Caco-2 (cell line): Measurements from ENCODE around the gene RNF130. TPM values are rescaled to one million over a fixed set of nuclear protein-coding genes. Genes with fewer than 3 reads are reported as not detected.

Experiments used
- BruUV-seq: library from RNA; stranded (reverse); fragments of 400-500 nt; replicated peaks from 2 replicates; lab custom pipeline; 2021; lab: Mats Ljungman, UMichigan
- CTCF ChIA-PET: fragments of 300-600 bp; sonication (Branson Sonifier 250); formaldehyde crosslinking; loops from one replicate; lab custom pipeline; 2022; ENCODE audit warnings: antibody characterized with exemption; lab: Charles Lee
- POLR2A ChIA-PET: fragments of 300-600 bp; sonication (Branson Sonifier 250); formaldehyde crosslinking; loops from one replicate; lab custom pipeline; 2022; ENCODE audit warnings: antibody characterized with exemption; lab: Charles Lee
- DNase-seq, 2 experiments: peaks; one replicate each; pipeline versions ENCODE4 v3.0.0 to v3.0.0-alpha.2; 2020 to 2022
- H3K27me3 ChIP-seq: replicated peaks from 2 replicates; pipeline ENCODE4 v1.6.0; 2011; ENCODE audit warnings: low read length; ENCODE audit not compliant: control insufficient read depth, insufficient read depth
- H3K36me3 ChIP-seq: 2 replicates; pipeline ENCODE4 v1.5.1; 2011; ENCODE audit warnings: low read length; ENCODE audit not compliant: control insufficient read depth, insufficient read depth
- H3K4me1 ChIP-seq: fragments of 250-450 bp; sonication (Bioruptor Pico); 2 replicates; pipeline ENCODE4 v1.5.1; 2020; ENCODE audit warnings: mild to moderate bottlenecking
- H3K4me3 ChIP-seq: 2 replicates; pipeline ENCODE4 v1.5.1; 2011; ENCODE audit warnings: low read depth, mild to moderate bottlenecking, control low read depth, low read length
- H3K9me3 ChIP-seq: fragments of 250-450 bp; sonication (Bioruptor Pico); 2 replicates; pipeline ENCODE4 v1.5.1; 2020; ENCODE audit warnings: mild to moderate bottlenecking, moderate library complexity
- H3K27ac Mint-ChIP-seq: one replicate; pipeline ENCODE4 v1.8.0; 2022; ENCODE audit warnings: mixed read lengths; ENCODE audit not compliant: unreplicated experiment
- H3K27me3 Mint-ChIP-seq: one replicate; pipeline ENCODE4 v1.8.0; 2022; ENCODE audit warnings: mixed read lengths; ENCODE audit not compliant: insufficient read depth, unreplicated experiment
- H3K36me3 Mint-ChIP-seq: one replicate; pipeline ENCODE4 v1.8.0; 2022; ENCODE audit warnings: mild to moderate bottlenecking, mixed read lengths; ENCODE audit not compliant: insufficient read depth, unreplicated experiment
- H3K4me1 Mint-ChIP-seq: one replicate; pipeline ENCODE4 v1.8.0; 2022; ENCODE audit warnings: low read depth, mixed read lengths; ENCODE audit not compliant: unreplicated experiment
- H3K4me3 Mint-ChIP-seq: one replicate; pipeline ENCODE4 v1.8.0; 2022; ENCODE audit warnings: mild to moderate bottlenecking, moderate library complexity, mixed read lengths; ENCODE audit not compliant: unreplicated experiment
- H3K9me3 Mint-ChIP-seq: one replicate; pipeline ENCODE4 v1.8.0; 2022; ENCODE audit warnings: mixed read lengths; ENCODE audit not compliant: unreplicated experiment
- intact Hi-C: fragments of 100-400 bp; cut with micrococcal nuclease; formaldehyde crosslinking; loops from one replicate; pipeline ENCODE4 v1.10.0; 2022; ENCODE audit not compliant: unreplicated experiment
- total RNA-seq: library from RNA; stranded (reverse); gene quantifications from 2 replicates; pipeline ENCODE4 v1.2.3, GENCODE V29; 2022
- TF ChIP-seq, protein P1 (sequence below), 2 experiments: fragments of 200-600 bp in 1 of 2; IDR thresholded peaks; 1 replicate in 1 of 2; 2 replicates in 1 of 2; pipeline versions ENCODE4 v1.5.1 to v1.8.0; 2011 to 2022; ENCODE audit warnings: antibody characterized with exemption in 1 of 2, control low read depth in 1 of 2, inconsistent platforms in 1 of 2, low read depth in 1 of 2, low read length in 1 of 2, mild to moderate bottlenecking in 1 of 2, moderate library complexity in 1 of 2; ENCODE audit not compliant: insufficient read depth in 1 of 2, severe bottlenecking in 1 of 2, unreplicated experiment in 1 of 2

Gene RNF130
- total RNA-seq, 1 experiment from 2014 or later: 34.5 TPM

DNA sequence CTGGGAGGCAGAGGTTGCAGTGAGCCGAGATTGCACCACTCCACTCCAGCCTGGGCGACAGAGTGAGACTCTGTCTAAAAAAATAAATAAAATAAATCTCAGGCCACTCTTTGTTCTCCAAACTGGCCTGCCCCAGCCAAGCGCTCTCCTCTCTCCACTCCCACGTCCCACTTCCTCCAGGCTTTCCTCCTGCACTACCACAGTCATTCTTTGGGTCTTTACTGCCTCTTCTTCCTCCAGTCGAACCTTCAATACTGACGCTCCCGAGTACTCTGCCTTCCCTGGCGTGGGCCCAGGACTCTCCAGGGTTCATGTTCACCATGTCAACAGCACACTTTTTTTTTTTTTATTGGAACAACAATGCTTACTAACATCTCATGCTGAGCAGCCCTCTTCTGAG lies 23.9 kb downstream of the RNF130 start:
- no peaks in the 10 kb centered on the region for H3K9me3 Mint-ChIP-seq
- no peaks in the 10 kb centered on the region for H3K36me3 ChIP-seq
- BruUV-seq: no TSS peak
- no peak overlapping the region for H3K4me3 Mint-ChIP-seq
- TF ChIP-seq, protein P1, sequence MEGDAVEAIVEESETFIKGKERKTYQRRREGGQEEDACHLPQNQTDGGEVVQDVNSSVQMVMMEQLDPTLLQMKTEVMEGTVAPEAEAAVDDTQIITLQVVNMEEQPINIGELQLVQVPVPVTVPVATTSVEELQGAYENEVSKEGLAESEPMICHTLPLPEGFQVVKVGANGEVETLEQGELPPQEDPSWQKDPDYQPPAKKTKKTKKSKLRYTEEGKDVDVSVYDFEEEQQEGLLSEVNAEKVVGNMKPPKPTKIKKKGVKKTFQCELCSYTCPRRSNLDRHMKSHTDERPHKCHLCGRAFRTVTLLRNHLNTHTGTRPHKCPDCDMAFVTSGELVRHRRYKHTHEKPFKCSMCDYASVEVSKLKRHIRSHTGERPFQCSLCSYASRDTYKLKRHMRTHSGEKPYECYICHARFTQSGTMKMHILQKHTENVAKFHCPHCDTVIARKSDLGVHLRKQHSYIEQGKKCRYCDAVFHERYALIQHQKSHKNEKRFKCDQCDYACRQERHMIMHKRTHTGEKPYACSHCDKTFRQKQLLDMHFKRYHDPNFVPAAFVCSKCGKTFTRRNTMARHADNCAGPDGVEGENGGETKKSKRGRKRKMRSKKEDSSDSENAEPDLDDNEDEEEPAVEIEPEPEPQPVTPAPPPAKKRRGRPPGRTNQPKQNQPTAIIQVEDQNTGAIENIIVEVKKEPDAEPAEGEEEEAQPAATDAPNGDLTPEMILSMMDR (IDR thresholded peaks at IDR 0.05; ENCODE audit: insufficient read depth in 1 of 2, low read depth in 1 of 2, low read length in 1 of 2, severe bottlenecking in 1 of 2, unreplicated experiment in 1 of 2): no peak
- H3K4me1 Mint-ChIP-seq: peaks cover 9% of the 10 kb centered on the region
- ChIA-PET CTCF (no interaction called here), POLR2A (no interaction called here)
- DNase-seq: no peak
- no peak overlapping the region for H3K4me3 ChIP-seq
- H3K36me3 Mint-ChIP-seq: no peaks in the 10 kb centered on the region
- no peaks in the 10 kb centered on the region for H3K4me1 ChIP-seq
- no peaks in the 10 kb centered on the region; the same call in 1 of the 2 replicates for H3K9me3 ChIP-seq
- no peaks in the 10 kb centered on the region for H3K27me3 ChIP-seq
- intact Hi-C loops: no loop called here
- no peaks in the 10 kb centered on the region for H3K27me3 Mint-ChIP-seq
- no peak overlapping the region for H3K27ac Mint-ChIP-seq

- no peak overlapping the region for H3K4me3 ChIP-seq
- BruUV-seq: no TSS peak
- no peaks in the 10 kb centered on the region for H3K36me3 ChIP-seq
- H3K9me3 ChIP-seq: no peaks in the 10 kb centered on the region; the same call in 1 of the 2 replicates
- TF ChIP-seq, protein P1 (IDR thresholded peaks at IDR 0.05; ENCODE audit: insufficient read depth in 1 of 2, low read depth in 1 of 2, low read length in 1 of 2, severe bottlenecking in 1 of 2, unreplicated experiment in 1 of 2): no peak
- Mint-ChIP-seq H3K4me1 (no peaks in the 10 kb centered on the region), H3K4me3 (no peak overlapping the region), H3K9me3 (no peaks in the 10 kb centered on the region), H3K27me3 (no peaks in the 10 kb centered on the region), H3K36me3 (no peaks in the 10 kb centered on the region), H3K27ac (no peak overlapping the region)
- H3K4me1 ChIP-seq: no peaks in the 10 kb centered on the region
- POLR2A ChIA-PET: no interaction called here
- intact Hi-C loops: no loop called here
- CTCF ChIA-PET: no interaction called here
- no peak for DNase-seq
- H3K27me3 ChIP-seq: no peaks in the 10 kb centered on the region
Measured at GRCh38 chr5:180046656-180047055, 24.9 kb downstream of the RNF130 start.

- intact Hi-C loops: no loop called here
- Mint-ChIP-seq H3K9me3 (no peaks in the 10 kb centered on the region), H3K27ac (no peak overlapping the region), H3K4me1 (no peaks in the 10 kb centered on the region), H3K27me3 (no peaks in the 10 kb centered on the region), H3K4me3 (no peak overlapping the region), H3K36me3 (no peaks in the 10 kb centered on the region)
- no peaks in the 10 kb centered on the region; the same call in 1 of the 2 replicates for H3K9me3 ChIP-seq
- BruUV-seq: no TSS peak
- H3K4me3 ChIP-seq: no peak overlapping the region
- ChIA-PET POLR2A (no interaction called here), CTCF (interaction anchor here (0.5 kb wide), 1 partner anchor 45 kb away, joined by 4 read pairs; no protein-coding TSS in a partner anchor)
- no peaks in the 10 kb centered on the region for H3K36me3 ChIP-seq
- no peaks in the 10 kb centered on the region for H3K27me3 ChIP-seq
- no peak for DNase-seq
- TF ChIP-seq, protein P1 (IDR thresholded peaks at IDR 0.05; ENCODE audit: insufficient read depth in 1 of 2, low read depth in 1 of 2, low read length in 1 of 2, severe bottlenecking in 1 of 2, unreplicated experiment in 1 of 2): no peak
- H3K4me1 ChIP-seq: no peaks in the 10 kb centered on the region
Measured at GRCh38 chr5:180045889-180046499, 25.6 kb downstream of the RNF130 start.
